Mesendoderm (in vitro differentiated cells): Measurements from ENCODE around the gene USP47.

Experiments used
- DNase-seq: peaks from one replicate; pipeline ENCODE4 v3.0.0; 2013
- H2AK5ac ChIP-seq: 2 replicates; pipeline ENCODE4 v1.6.1; 2013; ENCODE audit warnings: low read length, inconsistent platforms
- H2BK120ac ChIP-seq: 2 replicates; pipeline ENCODE4 v1.6.1; 2013; ENCODE audit warnings: low read depth, mild to moderate bottlenecking, low read length, moderate library complexity, mixed read lengths
- H2BK15ac ChIP-seq: replicated peaks from 2 replicates; pipeline ENCODE4 v1.6.1; 2013; ENCODE audit warnings: low read depth, mild to moderate bottlenecking, moderate library complexity
- H2BK5ac ChIP-seq: 2 replicates; pipeline ENCODE4 v1.6.1; 2013; ENCODE audit warnings: low read length, inconsistent platforms
- H3K18ac ChIP-seq: 2 replicates; pipeline ENCODE4 v1.6.1; 2013; ENCODE audit warnings: mild to moderate bottlenecking, low read length, mixed read lengths
- H3K23ac ChIP-seq: one replicate; pipeline ENCODE4 v1.6.1; 2013; ENCODE audit warnings: low read length
- H3K27ac ChIP-seq: 2 replicates; pipeline ENCODE4 v1.5.1; 2013; ENCODE audit warnings: low read depth, mild to moderate bottlenecking, inconsistent platforms, low read length, moderate library complexity
- H3K27me3 ChIP-seq: 2 replicates; pipeline ENCODE4 v1.6.1; 2013; ENCODE audit warnings: low read length, control low read depth, mild to moderate bottlenecking, inconsistent platforms; ENCODE audit not compliant: insufficient read depth, poor library complexity
- H3K36me3 ChIP-seq: 2 replicates; pipeline ENCODE4 v1.6.1; 2013; ENCODE audit warnings: low read length, inconsistent platforms; ENCODE audit not compliant: control insufficient read depth, insufficient read depth
- H3K4ac ChIP-seq: one replicate; pipeline ENCODE4 v1.6.1; 2013; ENCODE audit warnings: low read depth, mild to moderate bottlenecking, low read length, moderate library complexity
- H3K4me1 ChIP-seq: 2 replicates; pipeline ENCODE4 v1.6.1; 2013; ENCODE audit warnings: low read depth, low read length, inconsistent platforms; ENCODE audit not compliant: control insufficient read depth
- H3K4me2 ChIP-seq: 2 replicates; pipeline ENCODE4 v1.6.1; 2013; ENCODE audit warnings: low read length
- H3K4me3 ChIP-seq: 2 replicates; pipeline ENCODE4 v1.5.1; 2013; ENCODE audit warnings: mild to moderate bottlenecking, low read length
- H3K56ac ChIP-seq: one replicate; pipeline ENCODE4 v1.6.1; 2013; ENCODE audit warnings: low read length
- H3K79me1 ChIP-seq: 2 replicates; pipeline ENCODE4 v1.6.1; 2013; ENCODE audit warnings: low read length, inconsistent platforms
- H3K79me2 ChIP-seq: 2 replicates; pipeline ENCODE4 v1.6.1; 2013; ENCODE audit warnings: mild to moderate bottlenecking, low read length; ENCODE audit not compliant: control insufficient read depth, insufficient read depth
- H3K9ac ChIP-seq: 2 replicates; pipeline ENCODE4 v1.6.1; 2013; ENCODE audit warnings: low read length, inconsistent platforms
- H4K5ac ChIP-seq: one replicate; pipeline ENCODE4 v1.6.1; 2013; ENCODE audit warnings: low read length
- H4K8ac ChIP-seq: one replicate; pipeline ENCODE4 v1.6.1; 2013; ENCODE audit warnings: low read depth, mild to moderate bottlenecking, control low read depth, low read length, moderate library complexity
- WGBS: extraction: QIAGEN DNeasy Blood & Tissue Kit; methylation state at CpG from one replicate; pipeline ENCODE4 v1.1.7; 2013; ENCODE audit warnings: low lambda C conversion rate, missing lambda C conversion rate; ENCODE audit not compliant: insufficient coverage; ENCODE audit errors: extremely low coverage; 5-methylcytosine and 5-hydroxymethylcytosine counted together

Gene USP47

DNA sequence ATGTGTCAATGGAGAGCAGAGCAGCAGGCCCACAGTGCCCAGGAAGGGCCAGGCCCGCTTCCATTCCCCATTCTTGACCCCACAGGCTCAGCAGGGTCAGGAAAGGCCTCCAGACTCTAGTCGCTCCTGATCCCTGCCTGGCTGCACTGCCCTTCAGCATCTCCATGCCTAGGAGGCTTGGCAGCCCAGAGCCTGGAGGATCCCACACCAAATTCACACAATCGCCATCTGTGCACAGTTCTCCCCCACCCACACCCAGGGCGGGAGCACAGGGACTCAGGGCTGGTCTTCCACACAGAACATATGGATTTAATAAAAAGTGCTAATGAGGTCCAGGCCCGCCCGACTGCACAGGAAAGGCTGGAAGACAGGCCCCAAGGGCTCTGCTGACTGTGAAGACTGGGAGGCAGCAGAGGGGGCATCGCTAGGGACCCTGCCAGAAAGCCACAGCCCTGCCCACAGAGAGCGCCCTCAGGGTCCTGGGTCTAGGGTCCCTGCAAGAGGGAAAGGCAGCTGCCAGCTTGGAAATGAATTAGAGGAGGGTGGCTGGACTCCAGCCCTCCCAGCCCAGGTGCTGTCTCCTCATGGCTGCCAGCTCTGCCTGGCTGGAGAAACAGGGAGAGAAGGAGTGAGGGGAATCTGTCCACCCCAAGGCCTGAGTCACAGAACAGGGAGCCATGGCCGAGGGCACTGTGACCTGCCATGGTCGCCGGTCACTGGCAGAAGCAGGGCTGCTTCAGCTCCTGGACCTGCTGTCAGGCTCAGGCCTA is 126.9 kb downstream of the USP47 start:
- Histone ChIP-seq H3K27me3 (no peaks in the 10 kb centered on the region), H2BK15ac (no peak overlapping the region), H2BK120ac (no peak overlapping the region), H3K56ac (no peak overlapping the region), H3K4me3 (no peak overlapping the region), H3K4ac (no peak overlapping the region), H3K23ac (no peak overlapping the region), H3K79me1 (no peaks in the 10 kb centered on the region), H2BK5ac (no peak overlapping the region), H3K79me2 (no peaks in the 10 kb centered on the region), H3K4me2 (no peak overlapping the region), H4K5ac (no peak overlapping the region), H3K4me1 (no peaks in the 10 kb centered on the region), H3K9ac (no peak overlapping the region), H4K8ac (no peak overlapping the region), H3K18ac (no peak overlapping the region), H3K36me3 (no peaks in the 10 kb centered on the region), H3K27ac (no peak overlapping the region), H2AK5ac (no peak overlapping the region)
- DNase-seq: no peak
- WGBS: no CpG with 5 or more reads among the region's 11 CpGs

DNA sequence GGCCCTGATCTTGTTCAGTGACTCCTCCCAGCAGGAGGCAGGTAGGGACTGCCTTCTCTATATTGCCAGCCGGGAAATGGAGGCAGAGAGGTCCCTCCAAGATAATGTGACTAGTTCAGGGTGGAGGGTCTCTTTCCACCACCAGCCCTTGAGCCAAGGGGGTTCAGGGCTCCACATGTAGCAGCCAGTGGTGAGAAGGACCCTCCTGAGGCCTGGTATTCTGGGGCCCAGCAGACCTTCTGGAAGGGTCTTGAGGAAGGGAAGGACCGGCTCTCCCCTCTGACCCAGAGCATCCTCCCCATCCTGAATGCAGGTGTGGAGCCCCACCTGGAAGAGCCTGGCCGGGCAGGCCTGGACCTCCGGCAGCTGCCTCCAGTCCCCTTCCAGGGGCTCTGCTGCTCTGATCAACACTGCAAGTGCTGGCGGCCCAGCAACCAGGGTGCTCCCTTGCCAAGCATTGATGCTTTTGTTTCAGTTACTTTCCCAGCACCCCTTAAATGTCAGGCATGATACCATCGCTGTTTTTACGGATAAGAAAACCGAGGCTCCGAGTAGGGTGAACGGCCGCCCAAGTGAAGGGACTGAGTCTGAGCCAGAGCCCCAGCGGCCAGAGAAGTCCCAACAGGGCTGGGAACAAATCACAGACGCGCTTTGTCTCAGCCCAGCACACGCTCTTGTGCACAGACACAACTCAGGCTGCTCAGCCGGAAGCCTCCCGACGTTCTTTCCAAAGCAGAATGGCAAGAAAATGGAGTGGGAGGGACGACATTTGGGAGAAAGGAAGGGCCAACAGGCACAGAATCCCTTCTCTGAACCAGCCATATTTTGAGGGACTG is 127.8 kb downstream of the USP47 start:
- Histone ChIP-seq H3K36me3 (no peaks in the 10 kb centered on the region), H3K79me1 (no peaks in the 10 kb centered on the region), H3K4me2 (no peak overlapping the region), H2AK5ac (no peak overlapping the region), H3K23ac (no peak overlapping the region), H4K8ac (no peak overlapping the region), H3K79me2 (no peaks in the 10 kb centered on the region), H4K5ac (no peak overlapping the region), H2BK5ac (no peak overlapping the region), H3K4ac (no peak overlapping the region), H2BK15ac (no peak overlapping the region), H3K56ac (no peak overlapping the region), H3K27me3 (no peaks in the 10 kb centered on the region), H2BK120ac (no peak overlapping the region), H3K18ac (no peak overlapping the region), H3K4me3 (no peak overlapping the region), H3K9ac (no peak overlapping the region), H3K27ac (no peak overlapping the region), H3K4me1 (no peaks in the 10 kb centered on the region)
- no CpG with 5 or more reads among the region's 19 CpGs for WGBS
- no peak for DNase-seq

- H3K23ac ChIP-seq: no peak overlapping the region
- H4K8ac ChIP-seq: no peak overlapping the region
- no CpG with 5 or more reads among the region's 2 CpGs for WGBS
- H2BK120ac ChIP-seq: no peak overlapping the region
- no peak for DNase-seq
- H3K27ac ChIP-seq: no peak overlapping the region
- no peak overlapping the region for H3K18ac ChIP-seq
- H2BK15ac ChIP-seq: no peak overlapping the region
- H3K79me1 ChIP-seq: no peaks in the 10 kb centered on the region
- H2AK5ac ChIP-seq: no peak overlapping the region
- no peak overlapping the region for H4K5ac ChIP-seq
- H3K79me2 ChIP-seq: no peaks in the 10 kb centered on the region
- H3K4ac ChIP-seq: no peak overlapping the region
- H3K4me3 ChIP-seq: no peak overlapping the region
- H3K9ac ChIP-seq: no peak overlapping the region
- no peak overlapping the region for H2BK5ac ChIP-seq
- no peak overlapping the region for H3K4me2 ChIP-seq
- no peaks in the 10 kb centered on the region for H3K36me3 ChIP-seq
- H3K56ac ChIP-seq: no peak overlapping the region
- H3K27me3 ChIP-seq: no peaks in the 10 kb centered on the region
- H3K4me1 ChIP-seq: peaks cover 1% of the 10 kb centered on the region
These were observed 128.8 kb downstream of the USP47 start for GRCh38 chr11:11970556-11970955.

DNA sequence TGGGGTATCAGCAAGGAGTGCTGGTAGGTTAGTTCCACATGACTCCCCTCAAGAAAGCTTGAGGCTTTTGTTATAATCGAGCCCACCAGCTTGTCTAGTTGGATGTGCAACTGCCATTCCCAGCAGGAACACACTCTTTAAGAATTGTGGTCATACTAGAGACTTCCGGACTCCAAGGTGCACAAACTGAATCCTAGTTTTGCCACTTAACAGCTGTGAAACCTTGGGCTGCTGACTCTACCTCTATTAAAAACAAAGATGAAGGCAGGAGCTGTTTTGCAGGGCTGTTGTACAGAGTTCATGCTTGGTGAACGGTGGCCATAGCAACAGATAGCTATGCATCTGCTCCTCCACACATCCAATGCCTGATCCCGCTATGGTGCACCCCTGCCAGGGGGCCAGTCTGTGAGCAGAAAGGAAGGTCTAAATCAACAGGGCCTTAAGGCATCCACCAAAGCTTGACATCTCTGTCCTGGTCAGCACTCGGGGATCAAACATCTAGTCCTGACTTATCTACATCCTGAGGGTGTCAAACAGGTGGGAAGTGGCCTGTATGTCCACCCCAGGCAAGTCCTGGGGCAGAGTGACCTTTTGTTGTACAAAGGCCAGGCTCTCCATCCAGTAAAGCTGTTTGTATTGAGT is 130.3 kb downstream of the USP47 start:
- Histone ChIP-seq H3K36me3 (no peaks in the 10 kb centered on the region), H3K79me1 (no peaks in the 10 kb centered on the region), H3K79me2 (no peaks in the 10 kb centered on the region), H3K9ac (no peak overlapping the region), H3K4me1 (peaks cover 12% of the 10 kb centered on the region), H3K27me3 (no peaks in the 10 kb centered on the region), H3K23ac (peak overlapping the region; percentile 50), H3K4me3 (no peak overlapping the region), H3K18ac (no peak overlapping the region), H3K56ac (no peak overlapping the region), H2BK15ac (no peak overlapping the region), H4K5ac (no peak overlapping the region), H3K4me2 (no peak overlapping the region), H4K8ac (no peak overlapping the region), H3K4ac (no peak overlapping the region), H2AK5ac (no peak overlapping the region), H3K27ac (no peak overlapping the region), H2BK5ac (no peak overlapping the region), H2BK120ac (no peak overlapping the region)
- no peak for DNase-seq
- no CpG with 5 or more reads among the region's 5 CpGs for WGBS

DNA sequence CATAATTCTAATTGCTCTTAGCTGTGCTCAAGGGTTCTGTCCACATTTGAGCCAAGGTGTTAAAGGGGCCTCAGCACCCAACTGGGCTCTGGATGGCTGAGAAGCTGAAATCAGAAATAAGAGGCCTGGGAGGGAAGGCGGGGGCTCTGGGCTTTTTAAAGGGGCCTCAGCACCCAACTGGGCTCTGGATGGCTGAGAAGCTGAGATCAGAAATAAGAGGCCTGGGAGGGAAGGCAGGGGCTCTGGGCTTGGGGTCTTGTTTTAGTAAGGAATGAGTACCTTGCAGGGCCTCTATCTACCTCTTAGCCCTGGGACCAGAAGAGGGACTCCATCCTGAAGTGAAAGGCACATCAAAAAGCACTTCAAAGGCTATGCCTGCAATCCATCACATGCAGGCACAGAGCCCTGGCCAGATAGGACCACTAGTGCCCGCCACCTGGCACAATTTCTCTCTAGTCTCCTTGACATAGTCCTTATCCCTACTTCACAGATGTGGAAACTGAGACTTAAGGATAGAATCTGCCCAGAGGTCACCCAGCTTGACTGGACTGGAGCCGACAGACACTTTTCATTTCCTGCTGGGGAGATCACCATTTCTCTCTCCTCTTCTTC is 131.1 kb downstream of the USP47 start:
- no peaks in the 10 kb centered on the region for H3K27me3 ChIP-seq
- H3K4ac ChIP-seq: no peak overlapping the region
- H3K27ac ChIP-seq: no peak overlapping the region
- H3K79me1 ChIP-seq: no peaks in the 10 kb centered on the region
- H4K5ac ChIP-seq: no peak overlapping the region
- no peak overlapping the region for H3K23ac ChIP-seq
- no peaks in the 10 kb centered on the region for H3K36me3 ChIP-seq
- no CpG with 5 or more reads among the region's 3 CpGs for WGBS
- DNase-seq: no peak
- no peaks in the 10 kb centered on the region for H3K79me2 ChIP-seq
- H2BK15ac ChIP-seq: no peak overlapping the region
- no peak overlapping the region for H2BK5ac ChIP-seq
- H3K56ac ChIP-seq: no peak overlapping the region
- H2BK120ac ChIP-seq: no peak overlapping the region
- no peak overlapping the region for H3K18ac ChIP-seq
- H3K4me3 ChIP-seq: no peak overlapping the region
- H3K9ac ChIP-seq: no peak overlapping the region
- H3K4me2 ChIP-seq: no peak overlapping the region
- no peak overlapping the region for H4K8ac ChIP-seq
- H2AK5ac ChIP-seq: no peak overlapping the region
- H3K4me1 ChIP-seq: peaks cover 13% of the 10 kb centered on the region
